ENCODE results near the gene NEDD4L. TPM values are rescaled to one million over a fixed set of nuclear protein-coding genes. Genes with fewer than 3 reads are reported as not detected.

The NEDD4L gene
- total and polyA plus RNA-seq, 2 experiments from 2014 or later: 36.2 to 72.3 TPM

DNA sequence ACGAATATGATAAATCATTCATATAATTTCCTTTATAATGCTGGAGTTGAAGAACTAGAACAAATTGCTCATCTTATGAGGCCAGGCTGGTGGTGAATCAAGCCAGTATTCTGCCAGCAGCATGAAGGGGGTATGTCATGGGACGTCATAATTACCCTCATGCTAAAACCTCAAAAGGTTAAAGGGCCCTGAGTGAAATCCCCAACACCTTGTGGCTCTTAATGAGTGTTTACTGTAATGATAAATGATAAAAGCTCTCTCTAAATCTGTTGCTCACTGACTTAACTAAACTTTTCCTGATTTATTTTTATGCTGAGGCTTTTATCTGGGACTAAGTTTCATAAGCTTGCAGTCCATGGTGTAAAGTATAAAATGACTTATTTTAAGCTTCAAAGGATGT lies 18.3 kb upstream of the NEDD4L start:
- no peak overlapping the region for H3K27ac Mint-ChIP-seq

More for the DNA sequence above, 18.3 kb upstream of the NEDD4L start:
- Mint-ChIP-seq H3K27me3 (ENCODE audit: insufficient read depth, low read depth, poor library complexity) (peaks cover under 1% of the 10 kb centered on the region), H3K36me3 (ENCODE audit: low read depth) (no peaks in the 10 kb centered on the region), H3K9me3 (no peaks in the 10 kb centered on the region), H3K4me3 (no peak overlapping the region), H3K4me1 (peaks cover 5% of the 10 kb centered on the region; the same call in 2 of the 3 replicates)
- no peak overlapping the region for H3K4me3 ChIP-seq
- no peak overlapping the region for H3K4me2 ChIP-seq
- peaks cover 4% of the 10 kb centered on the region; the same call in 1 of the 2 replicates for H3K9me2 ChIP-seq (ENCODE audit: insufficient read depth)
- no peaks in the 10 kb centered on the region for H3K36me3 ChIP-seq (ENCODE audit: insufficient read depth)
- H3K27ac ChIP-seq (ENCODE audit: low read depth): no peak overlapping the region
- no peaks in the 10 kb centered on the region for H4K20me1 ChIP-seq (replicated peaks; ENCODE audit: insufficient read depth)
- peaks cover 15% of the 10 kb centered on the region for H3K4me1 ChIP-seq (ENCODE audit: insufficient read depth)
- ATAC-seq: no peak
- H3F3A ChIP-seq (replicated peaks; ENCODE audit: low read depth): no peaks in the 10 kb centered on the region
- DNase-seq (ENCODE audit: low spot score): no peak
- 0 out of 2 replicates have a peak overlapping the region, but pooled peaks have one; percentile 83 for H2AFZ ChIP-seq
- TF ChIP-seq, protein P1, sequence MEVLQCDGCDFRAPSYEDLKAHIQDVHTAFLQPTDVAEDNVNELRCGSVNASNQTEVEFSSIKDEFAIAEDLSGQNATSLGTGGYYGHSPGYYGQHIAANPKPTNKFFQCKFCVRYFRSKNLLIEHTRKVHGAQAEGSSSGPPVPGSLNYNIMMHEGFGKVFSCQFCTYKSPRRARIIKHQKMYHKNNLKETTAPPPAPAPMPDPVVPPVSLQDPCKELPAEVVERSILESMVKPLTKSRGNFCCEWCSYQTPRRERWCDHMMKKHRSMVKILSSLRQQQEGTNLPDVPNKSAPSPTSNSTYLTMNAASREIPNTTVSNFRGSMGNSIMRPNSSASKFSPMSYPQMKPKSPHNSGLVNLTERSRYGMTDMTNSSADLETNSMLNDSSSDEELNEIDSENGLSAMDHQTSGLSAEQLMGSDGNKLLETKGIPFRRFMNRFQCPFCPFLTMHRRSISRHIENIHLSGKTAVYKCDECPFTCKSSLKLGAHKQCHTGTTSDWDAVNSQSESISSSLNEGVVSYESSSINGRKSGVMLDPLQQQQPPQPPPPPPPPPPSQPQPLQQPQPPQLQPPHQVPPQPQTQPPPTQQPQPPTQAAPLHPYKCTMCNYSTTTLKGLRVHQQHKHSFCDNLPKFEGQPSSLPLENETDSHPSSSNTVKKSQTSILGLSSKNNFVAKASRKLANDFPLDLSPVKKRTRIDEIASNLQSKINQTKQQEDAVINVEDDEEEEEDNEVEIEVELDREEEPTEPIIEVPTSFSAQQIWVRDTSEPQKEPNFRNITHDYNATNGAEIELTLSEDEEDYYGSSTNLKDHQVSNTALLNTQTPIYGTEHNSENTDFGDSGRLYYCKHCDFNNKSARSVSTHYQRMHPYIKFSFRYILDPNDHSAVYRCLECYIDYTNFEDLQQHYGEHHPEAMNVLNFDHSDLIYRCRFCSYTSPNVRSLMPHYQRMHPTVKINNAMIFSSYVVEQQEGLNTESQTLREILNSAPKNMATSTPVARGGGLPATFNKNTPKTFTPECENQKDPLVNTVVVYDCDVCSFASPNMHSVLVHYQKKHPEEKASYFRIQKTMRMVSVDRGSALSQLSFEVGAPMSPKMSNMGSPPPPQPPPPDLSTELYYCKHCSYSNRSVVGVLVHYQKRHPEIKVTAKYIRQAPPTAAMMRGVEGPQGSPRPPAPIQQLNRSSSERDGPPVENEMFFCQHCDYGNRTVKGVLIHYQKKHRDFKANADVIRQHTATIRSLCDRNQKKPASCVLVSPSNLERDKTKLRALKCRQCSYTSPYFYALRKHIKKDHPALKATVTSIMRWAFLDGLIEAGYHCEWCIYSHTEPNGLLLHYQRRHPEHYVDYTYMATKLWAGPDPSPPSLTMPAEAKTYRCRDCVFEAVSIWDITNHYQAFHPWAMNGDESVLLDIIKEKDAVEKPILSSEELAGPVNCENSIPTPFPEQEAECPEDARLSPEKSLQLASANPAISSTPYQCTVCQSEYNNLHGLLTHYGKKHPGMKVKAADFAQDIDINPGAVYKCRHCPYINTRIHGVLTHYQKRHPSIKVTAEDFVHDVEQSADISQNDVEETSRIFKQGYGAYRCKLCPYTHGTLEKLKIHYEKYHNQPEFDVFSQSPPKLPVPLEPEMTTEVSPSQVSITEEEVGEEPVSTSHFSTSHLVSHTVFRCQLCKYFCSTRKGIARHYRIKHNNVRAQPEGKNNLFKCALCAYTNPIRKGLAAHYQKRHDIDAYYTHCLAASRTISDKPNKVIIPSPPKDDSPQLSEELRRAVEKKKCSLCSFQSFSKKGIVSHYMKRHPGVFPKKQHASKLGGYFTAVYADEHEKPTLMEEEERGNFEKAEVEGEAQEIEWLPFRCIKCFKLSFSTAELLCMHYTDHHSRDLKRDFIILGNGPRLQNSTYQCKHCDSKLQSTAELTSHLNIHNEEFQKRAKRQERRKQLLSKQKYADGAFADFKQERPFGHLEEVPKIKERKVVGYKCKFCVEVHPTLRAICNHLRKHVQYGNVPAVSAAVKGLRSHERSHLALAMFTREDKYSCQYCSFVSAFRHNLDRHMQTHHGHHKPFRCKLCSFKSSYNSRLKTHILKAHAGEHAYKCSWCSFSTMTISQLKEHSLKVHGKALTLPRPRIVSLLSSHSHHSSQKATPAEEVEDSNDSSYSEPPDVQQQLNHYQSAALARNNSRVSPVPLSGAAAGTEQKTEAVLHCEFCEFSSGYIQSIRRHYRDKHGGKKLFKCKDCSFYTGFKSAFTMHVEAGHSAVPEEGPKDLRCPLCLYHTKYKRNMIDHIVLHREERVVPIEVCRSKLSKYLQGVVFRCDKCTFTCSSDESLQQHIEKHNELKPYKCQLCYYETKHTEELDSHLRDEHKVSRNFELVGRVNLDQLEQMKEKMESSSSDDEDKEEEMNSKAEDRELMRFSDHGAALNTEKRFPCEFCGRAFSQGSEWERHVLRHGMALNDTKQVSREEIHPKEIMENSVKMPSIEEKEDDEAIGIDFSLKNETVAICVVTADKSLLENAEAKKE (CRISPR knock-in tag; IDR thresholded peaks at IDR 0.05): no peak
- TF ChIP-seq ZNF114 (CRISPR knock-in tag; IDR thresholded peaks at IDR 0.05) (no peak), CREB1 (CRISPR knock-in tag; IDR thresholded peaks at IDR 0.05; ENCODE audit: low read depth) (no peak), JUNB (IDR thresholded peaks at IDR 0.05; ENCODE audit: unreplicated experiment) (no peak), EZH2 (IDR thresholded peaks at IDR 0.05; ENCODE audit: low read depth, unreplicated experiment) (no peak)
- TF ChIP-seq, protein P2, sequence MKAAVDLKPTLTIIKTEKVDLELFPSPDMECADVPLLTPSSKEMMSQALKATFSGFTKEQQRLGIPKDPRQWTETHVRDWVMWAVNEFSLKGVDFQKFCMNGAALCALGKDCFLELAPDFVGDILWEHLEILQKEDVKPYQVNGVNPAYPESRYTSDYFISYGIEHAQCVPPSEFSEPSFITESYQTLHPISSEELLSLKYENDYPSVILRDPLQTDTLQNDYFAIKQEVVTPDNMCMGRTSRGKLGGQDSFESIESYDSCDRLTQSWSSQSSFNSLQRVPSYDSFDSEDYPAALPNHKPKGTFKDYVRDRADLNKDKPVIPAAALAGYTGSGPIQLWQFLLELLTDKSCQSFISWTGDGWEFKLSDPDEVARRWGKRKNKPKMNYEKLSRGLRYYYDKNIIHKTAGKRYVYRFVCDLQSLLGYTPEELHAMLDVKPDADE (IDR thresholded peaks at IDR 0.05): no peak
- TF ChIP-seq, protein P3, sequence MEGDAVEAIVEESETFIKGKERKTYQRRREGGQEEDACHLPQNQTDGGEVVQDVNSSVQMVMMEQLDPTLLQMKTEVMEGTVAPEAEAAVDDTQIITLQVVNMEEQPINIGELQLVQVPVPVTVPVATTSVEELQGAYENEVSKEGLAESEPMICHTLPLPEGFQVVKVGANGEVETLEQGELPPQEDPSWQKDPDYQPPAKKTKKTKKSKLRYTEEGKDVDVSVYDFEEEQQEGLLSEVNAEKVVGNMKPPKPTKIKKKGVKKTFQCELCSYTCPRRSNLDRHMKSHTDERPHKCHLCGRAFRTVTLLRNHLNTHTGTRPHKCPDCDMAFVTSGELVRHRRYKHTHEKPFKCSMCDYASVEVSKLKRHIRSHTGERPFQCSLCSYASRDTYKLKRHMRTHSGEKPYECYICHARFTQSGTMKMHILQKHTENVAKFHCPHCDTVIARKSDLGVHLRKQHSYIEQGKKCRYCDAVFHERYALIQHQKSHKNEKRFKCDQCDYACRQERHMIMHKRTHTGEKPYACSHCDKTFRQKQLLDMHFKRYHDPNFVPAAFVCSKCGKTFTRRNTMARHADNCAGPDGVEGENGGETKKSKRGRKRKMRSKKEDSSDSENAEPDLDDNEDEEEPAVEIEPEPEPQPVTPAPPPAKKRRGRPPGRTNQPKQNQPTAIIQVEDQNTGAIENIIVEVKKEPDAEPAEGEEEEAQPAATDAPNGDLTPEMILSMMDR (conservative IDR thresholded peaks at IDR 0.05; ENCODE audit: low read depth in 2 of 2): no peak
- TF ChIP-seq, protein P4, sequence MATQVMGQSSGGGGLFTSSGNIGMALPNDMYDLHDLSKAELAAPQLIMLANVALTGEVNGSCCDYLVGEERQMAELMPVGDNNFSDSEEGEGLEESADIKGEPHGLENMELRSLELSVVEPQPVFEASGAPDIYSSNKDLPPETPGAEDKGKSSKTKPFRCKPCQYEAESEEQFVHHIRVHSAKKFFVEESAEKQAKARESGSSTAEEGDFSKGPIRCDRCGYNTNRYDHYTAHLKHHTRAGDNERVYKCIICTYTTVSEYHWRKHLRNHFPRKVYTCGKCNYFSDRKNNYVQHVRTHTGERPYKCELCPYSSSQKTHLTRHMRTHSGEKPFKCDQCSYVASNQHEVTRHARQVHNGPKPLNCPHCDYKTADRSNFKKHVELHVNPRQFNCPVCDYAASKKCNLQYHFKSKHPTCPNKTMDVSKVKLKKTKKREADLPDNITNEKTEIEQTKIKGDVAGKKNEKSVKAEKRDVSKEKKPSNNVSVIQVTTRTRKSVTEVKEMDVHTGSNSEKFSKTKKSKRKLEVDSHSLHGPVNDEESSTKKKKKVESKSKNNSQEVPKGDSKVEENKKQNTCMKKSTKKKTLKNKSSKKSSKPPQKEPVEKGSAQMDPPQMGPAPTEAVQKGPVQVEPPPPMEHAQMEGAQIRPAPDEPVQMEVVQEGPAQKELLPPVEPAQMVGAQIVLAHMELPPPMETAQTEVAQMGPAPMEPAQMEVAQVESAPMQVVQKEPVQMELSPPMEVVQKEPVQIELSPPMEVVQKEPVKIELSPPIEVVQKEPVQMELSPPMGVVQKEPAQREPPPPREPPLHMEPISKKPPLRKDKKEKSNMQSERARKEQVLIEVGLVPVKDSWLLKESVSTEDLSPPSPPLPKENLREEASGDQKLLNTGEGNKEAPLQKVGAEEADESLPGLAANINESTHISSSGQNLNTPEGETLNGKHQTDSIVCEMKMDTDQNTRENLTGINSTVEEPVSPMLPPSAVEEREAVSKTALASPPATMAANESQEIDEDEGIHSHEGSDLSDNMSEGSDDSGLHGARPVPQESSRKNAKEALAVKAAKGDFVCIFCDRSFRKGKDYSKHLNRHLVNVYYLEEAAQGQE (IDR thresholded peaks at IDR 0.05; ENCODE audit: unreplicated experiment): no peak
- H3K27me3 ChIP-seq (ENCODE audit: insufficient read depth): no peaks in the 10 kb centered on the region
- no peaks in the 10 kb centered on the region for H3K79me2 ChIP-seq (replicated peaks; ENCODE audit: insufficient read depth)
